ENCODE measurements around the gene GABBR2.
"Not testable (repeated sequence)": the region's sequence is repeated elsewhere in the genome, so short reads cannot be mapped to it uniquely, and the experiment has no call there.

The GABBR2 gene

DNA sequence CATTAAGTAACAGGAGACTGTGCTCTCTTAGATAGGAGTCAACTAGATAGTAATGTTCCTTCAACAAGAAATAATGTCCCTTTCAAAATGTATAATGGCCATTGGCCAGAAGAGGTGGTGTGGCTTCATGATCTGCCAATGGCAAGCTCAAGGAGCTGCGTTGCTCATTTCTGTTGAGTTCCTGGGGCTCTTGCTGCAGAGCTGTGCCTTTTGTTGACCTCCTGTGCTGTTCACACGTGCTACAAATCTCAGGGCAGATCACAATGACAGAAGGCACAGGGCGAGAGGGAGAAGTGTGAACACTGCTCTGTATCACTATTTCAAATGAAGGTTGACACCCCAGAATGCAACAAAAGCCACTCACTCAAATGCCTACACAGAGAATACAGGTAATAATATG, 437.3 kb downstream of the GABBR2 start:
- DNase-seq = no peak

DNA sequence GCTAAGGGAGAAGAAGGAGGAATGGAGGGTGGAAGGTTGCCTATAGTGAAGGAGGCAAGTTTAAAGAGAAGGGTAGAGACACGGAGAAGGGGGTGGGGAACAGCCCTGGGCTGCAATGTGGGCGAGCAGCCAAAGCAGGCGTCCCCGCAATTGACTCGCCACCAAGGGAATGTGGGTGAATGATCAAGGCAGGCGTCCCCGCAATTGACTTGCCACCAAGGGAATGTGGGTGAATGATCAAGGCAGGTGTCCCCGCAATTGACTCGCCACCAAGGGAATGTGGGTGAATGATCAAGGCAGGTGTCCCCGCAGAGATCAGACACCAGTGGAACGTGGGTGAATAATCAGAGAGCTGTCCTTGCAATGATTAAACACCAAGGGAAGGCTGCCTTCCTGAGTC, 438.5 kb downstream of the GABBR2 start:
- not testable (repeated sequence) for DNase-seq

DNA sequence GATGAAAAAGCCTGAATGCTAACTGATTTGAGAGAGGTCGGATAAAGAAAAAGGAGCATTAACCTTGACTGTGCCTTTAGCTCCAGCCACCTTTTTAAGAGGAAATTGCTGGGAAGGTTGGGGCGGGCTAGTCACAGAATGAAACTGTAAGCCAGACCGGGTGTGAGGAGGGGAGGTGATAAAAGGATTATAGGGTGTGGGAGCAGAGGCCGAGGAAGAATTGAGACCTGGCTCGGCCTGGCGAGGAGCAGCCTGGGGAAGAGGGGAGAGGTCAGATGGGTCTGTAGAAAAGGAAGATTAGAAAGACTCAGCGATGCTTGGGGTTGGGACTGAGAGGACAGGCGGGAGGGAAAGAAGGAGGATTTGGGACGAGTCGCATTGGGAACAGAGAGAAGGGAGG, 439.1 kb downstream of the GABBR2 start:
- not testable (repeated sequence) for DNase-seq

DNA sequence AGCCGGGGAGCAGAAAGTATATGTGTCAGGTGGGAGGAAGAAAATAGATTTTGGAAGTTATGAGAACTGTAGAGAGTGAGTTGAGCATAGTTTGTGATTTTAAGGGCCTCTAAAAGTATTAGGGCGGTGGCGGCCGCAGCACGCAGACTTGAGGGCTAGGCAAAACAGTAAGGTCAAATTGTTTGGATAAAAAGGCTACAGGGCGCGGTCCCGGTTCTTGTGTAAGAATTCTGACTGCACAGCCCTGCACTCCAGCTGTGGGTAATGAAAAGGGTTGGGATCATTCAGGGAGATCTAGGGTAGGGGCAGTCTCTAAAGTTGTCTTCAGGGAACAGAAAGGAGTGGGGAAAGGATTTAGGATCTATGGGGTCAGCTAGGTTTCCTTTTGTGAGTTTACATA, 441.2 kb downstream of the GABBR2 start:
- DNase-seq = not testable (repeated sequence)

DNA sequence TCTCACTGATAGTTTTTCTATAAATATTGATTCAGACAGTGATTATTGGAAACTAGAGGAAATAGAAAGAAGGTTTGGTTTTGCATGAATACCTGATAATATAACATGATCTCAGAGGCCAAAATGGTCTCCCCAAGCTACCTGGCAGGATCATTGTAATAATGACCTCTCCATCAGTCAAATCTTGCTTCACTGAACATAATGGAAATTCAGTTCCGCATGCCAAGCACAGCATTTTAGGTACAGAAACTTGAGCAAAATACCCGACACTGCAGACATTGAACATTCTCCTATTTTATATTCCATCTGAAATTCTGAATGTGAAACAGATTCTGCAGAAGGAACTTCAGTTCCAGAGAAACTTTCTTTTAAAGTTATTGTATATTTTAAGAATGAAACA, 444.2 kb downstream of the GABBR2 start:
- DNase-seq = no peak

DNA sequence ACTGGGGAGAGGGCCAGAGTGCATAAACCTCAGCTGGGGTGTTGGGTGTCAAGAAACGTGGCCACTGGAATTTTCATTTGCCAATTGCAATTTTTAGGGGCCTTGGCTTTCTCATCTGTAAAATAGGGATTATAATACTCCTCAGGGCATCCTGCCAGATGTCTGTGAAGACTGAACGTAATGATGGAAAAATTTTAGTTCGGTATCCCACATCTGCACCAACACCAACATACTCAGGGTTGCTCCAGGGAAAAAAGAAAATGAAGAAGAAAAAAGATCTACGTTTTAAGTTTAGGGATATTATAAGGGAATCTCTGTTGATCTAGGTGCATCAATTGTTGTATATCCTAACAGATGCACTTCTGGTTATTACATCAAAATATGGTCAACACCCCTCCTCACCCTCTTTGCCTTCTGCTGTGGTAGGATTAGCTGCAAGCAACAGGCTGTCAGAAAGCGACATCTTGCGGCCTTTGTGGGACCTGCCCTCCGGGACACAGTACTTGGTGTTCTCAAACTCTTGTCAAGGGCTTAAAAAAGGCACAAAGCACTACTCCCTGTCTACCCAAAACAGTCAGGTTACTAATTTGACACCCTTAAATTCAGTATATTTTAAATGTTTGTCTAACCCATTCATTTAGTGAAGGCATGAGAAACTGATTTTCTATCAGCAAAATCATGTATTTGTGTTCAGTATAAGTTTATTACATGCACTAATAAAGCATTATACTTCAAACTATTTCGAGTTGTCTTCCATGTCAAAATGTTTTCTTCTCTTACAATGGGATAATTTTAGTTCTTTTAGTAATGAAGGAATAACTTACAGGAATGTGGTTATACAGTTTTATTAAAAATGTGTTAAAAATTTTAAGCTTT, 445.0 kb downstream of the GABBR2 start:
- DNase-seq = peak; percentile 78

DNA sequence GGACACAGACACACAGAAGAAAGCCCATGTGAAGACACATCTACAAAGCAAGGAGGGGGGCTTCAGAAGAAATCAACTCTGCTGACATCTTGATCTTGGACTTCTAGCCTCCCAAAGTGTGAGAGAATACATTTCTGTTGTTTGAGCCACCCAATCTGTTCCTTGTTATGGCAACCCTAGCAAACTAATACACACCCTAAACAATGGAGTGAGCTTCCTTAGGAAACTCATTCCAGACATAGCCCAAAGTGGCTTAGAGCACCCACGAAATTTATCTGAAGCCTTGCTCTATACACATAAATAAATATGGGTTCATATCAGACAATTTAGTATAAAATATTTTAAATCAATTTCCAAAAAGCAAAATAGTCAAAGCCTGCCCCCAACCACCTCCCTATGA, 445.7 kb downstream of the GABBR2 start:
- no peak for DNase-seq

DNA sequence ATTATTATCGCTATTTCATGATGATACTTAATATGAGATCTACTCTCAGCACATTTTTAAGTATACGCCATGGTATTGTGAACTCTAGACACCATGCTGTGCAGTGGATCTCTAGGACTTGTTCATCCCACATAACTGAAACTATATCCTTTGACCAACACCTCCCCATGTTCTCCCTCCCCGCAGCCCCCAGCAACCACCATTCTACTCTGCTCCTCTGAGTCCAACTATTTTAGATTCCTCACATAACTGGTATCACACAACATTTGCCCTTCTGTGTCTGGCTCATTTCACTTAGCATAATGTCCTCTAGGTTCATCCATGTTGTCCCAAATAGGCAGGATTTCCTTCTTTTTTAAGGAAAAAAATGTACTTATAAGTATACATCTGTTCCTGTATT, 446.7 kb downstream of the GABBR2 start:
- no peak for DNase-seq

DNA sequence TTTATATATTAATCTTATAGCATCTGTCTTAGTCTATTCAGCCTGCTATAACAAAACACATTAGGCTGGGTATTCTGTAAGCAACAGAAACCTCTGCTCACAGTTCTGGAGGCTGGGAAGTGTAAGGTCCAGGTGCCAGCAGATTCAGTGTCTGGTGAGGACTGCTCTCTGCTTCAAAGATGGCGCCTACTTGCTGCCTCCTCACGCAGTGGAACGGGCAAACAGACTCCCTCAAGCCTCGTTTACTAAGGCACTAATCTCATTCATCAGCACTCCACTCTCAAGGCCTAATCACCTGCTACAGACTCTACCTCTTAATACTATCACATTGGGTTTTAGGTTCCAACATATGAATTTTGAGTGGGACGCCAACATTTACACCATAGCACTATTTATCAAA, 448.1 kb downstream of the GABBR2 start:
- no peak for DNase-seq

DNA sequence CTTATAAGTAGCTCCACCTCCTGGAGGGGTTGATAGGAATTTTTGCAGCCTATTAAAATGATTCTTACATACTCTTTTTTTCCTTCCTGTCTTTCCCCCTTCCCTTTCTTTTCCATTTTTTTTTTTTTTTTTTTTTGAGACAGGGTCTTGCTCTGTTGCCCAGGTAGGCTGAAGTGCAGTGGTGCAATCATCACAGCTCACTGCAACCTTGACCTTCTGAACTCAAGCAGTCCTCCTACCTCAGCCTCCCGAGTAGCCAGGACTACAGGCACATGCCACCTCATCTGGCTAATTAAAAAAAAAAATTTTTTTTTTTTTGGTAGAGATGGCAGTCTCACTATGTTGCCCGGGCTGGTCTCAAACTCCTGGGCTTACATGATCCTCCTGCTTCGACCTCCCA, 448.9 kb downstream of the GABBR2 start:
- DNase-seq = no peak

DNA sequence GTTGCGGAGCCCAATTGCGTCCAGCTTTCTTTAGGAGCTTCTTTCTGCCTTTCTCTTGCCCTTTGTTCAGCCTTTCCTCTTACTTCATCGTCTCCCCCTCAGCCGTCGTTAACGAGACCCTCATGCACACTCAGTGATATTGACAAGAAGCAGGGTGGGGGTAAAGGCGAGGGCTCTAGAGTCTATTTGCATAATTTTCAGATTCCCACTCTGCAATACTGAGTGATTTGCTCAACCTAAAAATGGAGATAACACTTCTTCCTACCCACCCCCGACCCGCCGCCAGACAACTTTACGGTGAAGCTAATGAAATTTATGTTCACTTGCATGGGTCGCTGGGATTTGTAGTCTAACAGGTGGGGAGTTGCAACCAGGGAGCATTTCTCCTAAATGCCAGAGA, 452.0 kb downstream of the GABBR2 start:
- DNase-seq = peak; percentile 28

DNA sequence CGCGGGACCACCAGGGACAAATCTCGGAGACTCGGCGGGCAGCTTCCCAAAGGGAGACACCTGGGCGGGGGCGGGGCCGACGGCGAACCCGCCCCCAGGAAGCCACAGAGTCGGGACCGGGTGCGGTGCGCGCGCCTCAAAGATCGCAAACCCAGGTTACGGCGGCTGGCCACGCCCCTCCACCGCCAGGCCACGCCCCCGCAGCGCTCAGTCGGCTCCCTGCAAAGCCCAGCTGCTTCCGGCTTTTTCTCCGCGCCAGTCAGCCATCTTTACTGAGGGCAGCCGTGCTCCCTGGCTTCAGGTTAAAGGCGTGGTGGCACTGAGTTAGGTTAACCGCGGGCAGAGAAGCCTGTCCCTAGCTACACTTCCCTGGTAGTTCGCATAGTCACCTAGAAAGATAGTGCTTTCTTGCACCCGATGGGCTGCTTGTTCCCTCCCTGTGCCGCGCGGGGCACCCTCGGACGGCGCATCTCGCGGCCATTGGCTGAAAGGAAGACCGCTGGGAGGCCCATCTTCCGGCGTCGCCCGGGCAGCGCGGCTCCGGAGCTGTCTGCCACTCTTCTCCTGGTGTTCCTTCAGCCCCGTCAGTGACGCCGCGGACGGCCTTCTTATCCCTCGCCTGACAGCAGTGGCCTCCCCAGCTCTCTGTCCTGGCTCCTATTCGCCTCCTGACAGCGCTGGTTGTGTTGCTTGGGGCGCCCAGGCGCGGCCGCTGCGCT, 453.0 kb downstream of the GABBR2 start, which contains the start of gene TBC1D2:
TBC1D2 (minus strand) TSS at position 72 of the 719 bp plus-strand sequence. CDS start 108 bp downstream, outside the sequence.
- peak; percentile 94 for DNase-seq

DNA sequence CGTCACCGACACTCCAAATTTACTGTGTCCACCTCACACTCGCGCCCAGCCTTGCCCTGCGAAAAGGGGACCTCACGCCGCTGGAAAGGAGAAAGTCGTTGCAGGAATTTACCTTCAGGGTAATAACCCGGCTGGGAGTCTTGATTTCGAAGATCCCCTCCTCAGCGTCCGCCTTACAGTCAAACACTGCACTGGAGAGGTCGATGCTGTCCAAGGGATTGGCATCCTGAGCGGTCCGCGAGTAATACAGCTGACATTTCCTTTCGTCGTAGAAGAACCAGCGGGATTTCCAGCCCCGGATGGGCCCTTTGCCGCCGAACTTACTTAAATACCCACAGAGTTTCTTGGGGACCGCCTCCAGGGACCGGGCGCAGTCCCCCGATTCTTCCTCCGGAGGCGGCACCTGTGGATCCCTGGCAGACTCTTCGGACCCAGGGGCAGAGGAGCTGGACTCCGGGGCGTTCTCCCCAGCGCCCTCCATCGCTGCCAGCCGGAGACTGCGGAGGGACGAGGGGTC, 453.6 kb downstream of the GABBR2 start:
- DNase-seq = peak; percentile 29

DNA sequence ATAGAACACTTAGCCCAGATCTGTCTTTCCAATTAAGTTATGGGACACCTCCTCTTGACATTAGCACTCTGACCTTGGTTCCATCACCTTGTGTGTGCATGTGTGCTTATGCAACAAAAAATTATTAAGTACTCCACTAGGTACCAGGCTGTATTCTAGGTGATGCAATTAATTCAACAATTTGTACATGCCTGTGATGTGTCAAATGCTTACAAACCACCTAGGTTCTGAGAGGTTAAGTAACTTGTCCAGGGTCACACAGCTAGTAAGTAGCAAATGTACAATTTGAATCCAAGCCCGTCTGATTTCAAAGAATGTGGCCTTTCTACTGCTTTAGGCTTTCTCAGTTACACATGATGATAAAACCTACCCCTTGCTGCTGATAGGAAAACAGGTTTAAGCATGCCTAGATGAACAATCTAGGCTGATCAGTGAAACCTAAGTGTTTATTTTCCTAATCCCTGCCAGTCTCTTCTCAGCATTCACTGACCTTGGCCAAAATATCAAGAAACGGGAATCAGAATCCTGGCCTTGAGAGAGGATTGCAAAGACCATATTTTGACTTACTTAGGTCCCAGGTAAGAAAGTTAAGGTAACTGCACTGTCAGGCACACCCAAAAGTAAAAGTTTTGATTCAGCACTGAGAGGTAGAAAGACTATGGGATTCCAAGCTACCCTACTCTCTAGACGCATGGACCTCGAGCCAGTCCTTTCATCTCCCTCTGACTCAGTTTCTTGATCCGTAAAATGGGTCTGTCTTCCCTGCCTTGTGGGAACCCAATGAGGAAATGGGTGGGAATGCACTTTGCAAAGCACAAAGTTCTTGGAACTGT, 454.3 kb downstream of the GABBR2 start:
- no peak for DNase-seq

DNA sequence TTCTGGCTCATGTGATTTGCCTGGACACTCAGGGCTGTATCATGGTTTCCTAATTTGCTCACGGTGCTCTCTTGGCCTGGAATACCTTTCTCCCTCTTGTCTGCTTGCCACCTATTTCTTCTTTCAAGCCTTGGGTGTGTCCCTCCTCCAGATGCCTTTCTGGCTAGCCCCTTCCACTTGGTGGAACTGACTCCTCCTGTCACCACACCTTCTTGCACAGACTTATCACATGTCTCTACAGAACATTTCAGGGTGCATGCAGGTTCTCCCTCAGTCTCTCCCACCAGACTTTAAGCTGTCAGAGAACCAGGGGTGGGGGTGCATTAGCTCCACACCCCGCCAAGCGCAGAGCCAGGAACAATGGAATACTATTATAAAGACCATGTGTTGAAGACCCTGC, 455.2 kb downstream of the GABBR2 start:
- no peak for DNase-seq

DNA sequence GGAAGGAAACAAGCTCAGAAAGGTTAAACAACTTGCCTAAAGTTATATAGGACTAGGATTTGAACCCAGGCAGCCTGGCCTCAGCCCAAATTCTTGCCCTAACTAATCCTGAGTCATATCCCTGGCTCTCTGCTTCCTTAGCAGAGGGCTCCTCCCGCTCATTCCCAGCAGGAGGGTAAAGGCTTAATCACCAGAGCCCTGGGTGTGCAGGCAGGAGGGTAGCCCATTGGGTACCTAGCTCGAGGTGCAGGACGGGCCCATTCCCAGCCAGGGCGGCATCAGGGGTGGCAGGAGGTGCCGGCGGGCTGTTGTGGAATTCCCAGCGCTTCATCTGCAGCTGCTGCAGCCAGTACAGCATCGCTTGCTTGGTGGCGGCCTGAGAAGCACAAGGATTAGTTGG, 457.2 kb downstream of the GABBR2 start:
- DNase-seq = no peak

DNA sequence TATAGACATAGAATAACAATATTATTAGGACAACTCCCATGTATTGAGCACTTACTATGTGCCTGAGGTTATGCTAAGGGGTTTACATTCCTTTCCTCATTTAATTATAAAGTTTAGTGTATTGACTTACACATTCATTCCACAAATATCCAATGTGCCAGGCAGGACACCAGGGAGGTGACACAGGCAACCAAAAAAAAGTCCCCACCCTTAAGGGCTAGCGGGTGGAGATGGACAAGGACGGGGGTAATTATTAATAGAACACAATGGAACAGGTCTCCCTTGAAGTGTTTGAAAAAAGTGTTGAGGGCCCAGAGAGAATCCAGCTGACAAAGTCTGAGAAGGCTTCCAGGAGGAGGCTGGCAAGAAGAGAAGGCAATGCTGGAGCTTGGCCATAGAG, 459.0 kb downstream of the GABBR2 start:
- DNase-seq = no peak

DNA sequence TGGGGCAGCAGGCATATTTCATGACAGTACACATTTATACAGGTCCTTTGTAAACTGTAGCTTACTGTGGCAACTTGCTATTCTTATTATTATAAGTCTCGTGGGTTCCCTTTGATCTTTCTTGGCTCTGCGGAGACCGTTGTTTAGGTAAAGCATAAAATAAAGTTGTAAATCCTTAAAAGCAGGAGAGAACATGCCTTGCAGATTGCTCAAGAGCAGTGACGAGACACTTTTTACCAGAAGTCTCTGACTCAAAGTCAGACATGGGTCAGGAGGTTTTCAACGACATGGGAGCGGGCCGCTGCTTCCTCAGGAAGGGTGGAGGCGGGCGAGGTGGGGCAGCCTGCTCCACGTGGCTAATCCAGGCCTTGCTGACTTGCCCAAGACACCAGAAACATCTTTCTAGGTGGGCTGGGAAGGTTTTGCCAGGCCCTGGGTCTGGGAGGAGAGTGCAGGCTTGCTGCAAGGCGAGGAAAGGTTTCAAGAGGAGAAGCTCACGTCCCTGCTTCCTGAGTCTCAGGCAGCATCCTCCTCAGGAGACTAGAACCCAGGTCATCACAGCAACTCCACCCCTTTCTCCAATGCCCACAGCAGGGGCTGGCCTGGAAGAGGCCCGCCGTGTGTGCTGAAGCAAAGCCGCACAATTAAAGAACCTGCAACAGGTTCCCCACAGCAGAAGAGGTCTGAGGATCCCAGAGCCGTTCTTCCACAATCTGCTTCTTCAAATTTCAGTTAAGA, 459.8 kb downstream of the GABBR2 start:
- peak; percentile 88 for DNase-seq

DNA sequence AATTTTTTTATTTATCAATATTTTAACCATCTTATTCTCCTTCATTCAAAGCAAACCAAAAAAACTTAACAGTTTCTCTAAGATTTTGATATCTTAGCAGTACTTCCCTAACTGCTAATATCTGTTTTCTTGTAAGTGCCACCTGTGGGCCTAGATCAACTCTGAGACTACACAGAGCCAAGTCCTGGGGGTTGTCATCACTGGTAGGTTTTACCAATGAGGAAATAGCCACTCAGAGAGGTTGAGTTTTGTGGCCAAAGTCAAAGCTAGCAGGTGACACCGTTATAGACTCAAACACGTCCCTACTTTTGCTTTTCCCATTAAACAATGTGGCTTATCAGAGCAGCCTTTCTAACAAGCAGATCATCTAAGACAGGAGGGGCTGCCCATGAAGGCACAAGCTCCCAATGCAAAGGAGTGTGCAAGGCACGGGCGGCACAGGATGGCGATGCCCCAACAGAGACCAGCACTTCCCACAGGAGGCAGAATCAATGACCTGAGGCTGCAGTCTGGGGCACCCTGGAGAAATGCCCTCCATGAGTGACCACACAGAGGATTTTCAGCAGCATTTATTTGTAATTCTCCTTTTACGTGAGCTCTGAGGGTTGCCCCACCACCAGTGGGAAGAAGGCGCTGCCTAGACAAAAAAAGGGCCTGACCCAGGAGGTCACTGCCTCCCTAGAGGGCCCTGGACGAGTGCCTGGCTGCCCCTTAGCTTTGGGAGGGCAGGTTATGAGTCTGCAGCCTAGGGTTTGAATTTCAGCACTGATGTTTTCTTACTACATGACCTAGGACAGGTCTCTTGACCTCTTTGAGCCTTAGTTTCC, 460.7 kb downstream of the GABBR2 start:
- peak; percentile 15 for DNase-seq

DNA sequence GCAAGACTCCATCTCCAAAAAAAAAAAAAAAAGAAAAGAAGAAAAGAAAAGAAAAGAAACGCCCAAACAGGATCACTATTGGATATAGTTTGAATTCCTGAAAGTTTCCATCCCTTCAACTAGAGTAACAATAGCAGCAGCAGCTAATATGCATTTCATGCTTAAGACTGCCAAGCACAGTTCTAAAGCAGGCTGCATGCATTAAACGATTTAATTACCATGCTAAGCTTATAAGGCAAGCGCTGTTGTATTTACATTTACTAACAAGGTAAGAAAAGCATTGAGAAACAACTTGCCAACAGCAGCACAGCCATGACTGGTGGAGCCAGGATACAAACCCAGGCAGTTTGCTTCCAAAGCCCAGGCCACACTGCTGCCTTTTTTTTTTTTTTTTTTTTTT, 466.3 kb downstream of the GABBR2 start:
- no peak for DNase-seq

Measured in MV-4-11 (cell line).